Panc1 (cell line): ENCODE results near the gene TLCD1. TPM values are rescaled to one million over a fixed set of nuclear protein-coding genes. Genes with fewer than 3 reads are reported as not detected.

ENCODE experiments used
- ATAC-seq: fragments of 200-7000 bp; cut with Tn5 transposase; 2 replicates; pipeline ENCODE4 v1.9.1; 2020; ENCODE audit warnings: mild to moderate bottlenecking, moderate library complexity
- BruUV-seq: library from RNA; stranded (reverse); fragments of 400-500 nt; replicated peaks from 2 replicates; lab custom pipeline; 2021; lab: Mats Ljungman, UMichigan
- CTCF ChIA-PET: fragments of 300-600 bp; sonication (Branson Sonifier 250); formaldehyde crosslinking; loops from one replicate; lab custom pipeline; 2022; ENCODE audit warnings: antibody characterized with exemption; lab: Charles Lee
- POLR2A ChIA-PET: fragments of 300-600 bp; sonication (Branson Sonifier 250); formaldehyde crosslinking; loops from one replicate; lab custom pipeline; 2022; ENCODE audit warnings: antibody characterized with exemption; lab: Charles Lee
- DNase-seq: peaks from one replicate; pipeline ENCODE4 v3.0.0-alpha.2; 2010; ENCODE audit warnings: low read depth, low spot score
- H3K27ac ChIP-seq: 2 replicates; pipeline ENCODE4 v1.5.1; 2011; ENCODE audit warnings: mild to moderate bottlenecking, low read length, inconsistent platforms
- H3K27me3 ChIP-seq: fragments of 200-500 bp; sonication (Bioruptor generic); 2 replicates; pipeline ENCODE4 v1.6.0; 2014; ENCODE audit warnings: low read length, inconsistent platforms; ENCODE audit not compliant: control insufficient read depth, insufficient read depth
- H3K36me3 ChIP-seq: fragments of 200-500 bp; sonication (Bioruptor generic); 2 replicates; pipeline ENCODE4 v1.5.1; 2014; ENCODE audit warnings: inconsistent platforms, mild to moderate bottlenecking, low read length, moderate library complexity; ENCODE audit not compliant: control insufficient read depth, insufficient read depth
- H3K4me1 ChIP-seq: 2 replicates; pipeline ENCODE4 v1.5.1; 2011; ENCODE audit warnings: inconsistent platforms, mild to moderate bottlenecking, low read length, moderate library complexity; ENCODE audit not compliant: control insufficient read depth, insufficient read depth
- H3K4me3 ChIP-seq, 2 experiments: 2 replicates each; pipeline ENCODE4 v1.5.1; 2011 to 2012; ENCODE audit warnings: low read depth in 2 of 2, low read length in 2 of 2, mild to moderate bottlenecking in 2 of 2, inconsistent platforms in 1 of 2, moderate library complexity in 1 of 2
- H3K9me3 ChIP-seq: fragments of 200-500 bp; sonication (Bioruptor generic); 2 replicates; pipeline ENCODE4 v1.5.1; 2014; ENCODE audit warnings: low read depth, mild to moderate bottlenecking, inconsistent platforms, low read length, moderate library complexity; ENCODE audit not compliant: control insufficient read depth, insufficient read depth
- POLR2AphosphoS5 ChIP-seq: IDR thresholded peaks from 2 replicates; pipeline ENCODE4 v1.6.1; 2012; ENCODE audit warnings: mild to moderate bottlenecking, low read depth, low read length, moderate library complexity
- SIN3A ChIP-seq: IDR thresholded peaks from 2 replicates; pipeline ENCODE4 v1.6.1; 2012; ENCODE audit warnings: low read depth, mild to moderate bottlenecking, low read length, moderate library complexity, borderline replicate concordance; ENCODE audit not compliant: insufficient read depth
- TCF7L2 ChIP-seq: IDR thresholded peaks from 2 replicates; pipeline ENCODE4 v1.6.1; 2011; ENCODE audit warnings: mild to moderate bottlenecking, low read depth, low read length, inconsistent platforms
- in situ Hi-C: cut with HindIII; loops from 2 replicates; pipeline ENCODE4 v1.10.0; 2016; ENCODE audit warnings: low sequenced_read_pairs, low pct_unique_long_range_greater_than_20kb
- intact Hi-C: fragments of 100-400 bp; cut with micrococcal nuclease; formaldehyde crosslinking; loops from one replicate; pipeline ENCODE4 v1.10.0; 2022; ENCODE audit not compliant: unreplicated experiment
- total RNA-seq: library from RNA; stranded (reverse); gene quantifications from one replicate; pipeline ENCODE4 v1.2.1, GENCODE V29; 2021; ENCODE audit not compliant: unreplicated experiment
- TF ChIP-seq, protein P1 (sequence below): fragments of 450-650 bp; IDR thresholded peaks from 2 replicates; pipeline ENCODE4 v1.5.1; 2017; ENCODE audit warnings: mild to moderate bottlenecking
- TF ChIP-seq, protein P2 (sequence below), 2 experiments: IDR thresholded peaks; 2 replicates each; pipeline ENCODE4 v1.6.1; 2011 to 2012; ENCODE audit warnings: low read depth in 2 of 2, control low read depth in 1 of 2, low read length in 1 of 2, mild to moderate bottlenecking in 1 of 2, moderate library complexity in 1 of 2; ENCODE audit not compliant: insufficient read depth in 1 of 2

The TLCD1 gene
- total RNA-seq, 1 experiment from 2014 or later = 55.7 TPM

DNA sequence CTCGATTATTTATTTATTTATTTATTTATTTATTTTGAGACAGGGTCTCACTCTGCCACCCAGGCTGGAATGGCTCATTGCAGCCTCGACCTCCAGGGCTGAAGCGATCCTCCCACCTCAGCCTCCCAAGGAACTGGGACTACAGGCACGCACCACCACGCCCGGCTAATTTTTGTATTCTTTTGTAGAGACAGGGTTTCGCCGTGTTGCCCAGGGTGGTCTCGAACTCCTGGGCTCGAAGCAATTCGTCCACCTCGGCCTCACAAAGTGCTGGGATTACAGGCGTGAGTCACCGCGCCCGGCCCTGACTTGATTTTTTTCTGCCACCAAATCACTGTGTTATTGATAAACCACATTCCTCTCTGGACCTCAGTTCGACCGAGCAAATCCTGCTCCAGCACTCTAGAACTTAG, 7.0 kb downstream of the TLCD1 start:
- H3K9me3 ChIP-seq = no peaks in the 10 kb centered on the region
- in situ Hi-C loops = no loop called here
- ATAC-seq (peak; percentile 1), DNase-seq (no peak)
- peaks cover 48% of the 10 kb centered on the region for H3K4me1 ChIP-seq
- H3K4me3 ChIP-seq = peak overlapping the region; percentile 58 to 88
- peaks cover 32% of the 10 kb centered on the region for H3K36me3 ChIP-seq
- ChIA-PET POLR2A (interaction anchor here (0.6 to 1.6 kb wide), 6 partner anchors 8 to 137 kb away, joined by 3 to 39 read pairs (median 4); partner anchors contain the start of genes BLTP2 and PROCA1), CTCF (interaction anchor here (0.6 to 1.0 kb wide), 5 partner anchors 9 to 543 kb away, joined by 3 to 11 read pairs (median 3); no protein-coding TSS in a partner anchor)
- H3K27ac ChIP-seq = peak overlapping the region; percentile 99
- intact Hi-C loops = no loop called here
- H3K27me3 ChIP-seq = no peaks in the 10 kb centered on the region
- BruUV-seq = no TSS peak
- TF ChIP-seq SIN3A = no peak
- TF ChIP-seq, protein P1, sequence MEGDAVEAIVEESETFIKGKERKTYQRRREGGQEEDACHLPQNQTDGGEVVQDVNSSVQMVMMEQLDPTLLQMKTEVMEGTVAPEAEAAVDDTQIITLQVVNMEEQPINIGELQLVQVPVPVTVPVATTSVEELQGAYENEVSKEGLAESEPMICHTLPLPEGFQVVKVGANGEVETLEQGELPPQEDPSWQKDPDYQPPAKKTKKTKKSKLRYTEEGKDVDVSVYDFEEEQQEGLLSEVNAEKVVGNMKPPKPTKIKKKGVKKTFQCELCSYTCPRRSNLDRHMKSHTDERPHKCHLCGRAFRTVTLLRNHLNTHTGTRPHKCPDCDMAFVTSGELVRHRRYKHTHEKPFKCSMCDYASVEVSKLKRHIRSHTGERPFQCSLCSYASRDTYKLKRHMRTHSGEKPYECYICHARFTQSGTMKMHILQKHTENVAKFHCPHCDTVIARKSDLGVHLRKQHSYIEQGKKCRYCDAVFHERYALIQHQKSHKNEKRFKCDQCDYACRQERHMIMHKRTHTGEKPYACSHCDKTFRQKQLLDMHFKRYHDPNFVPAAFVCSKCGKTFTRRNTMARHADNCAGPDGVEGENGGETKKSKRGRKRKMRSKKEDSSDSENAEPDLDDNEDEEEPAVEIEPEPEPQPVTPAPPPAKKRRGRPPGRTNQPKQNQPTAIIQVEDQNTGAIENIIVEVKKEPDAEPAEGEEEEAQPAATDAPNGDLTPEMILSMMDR = no peak
- TF ChIP-seq POLR2AphosphoS5 = no peak
- no peak for TF ChIP-seq TCF7L2
- TF ChIP-seq, protein P2, sequence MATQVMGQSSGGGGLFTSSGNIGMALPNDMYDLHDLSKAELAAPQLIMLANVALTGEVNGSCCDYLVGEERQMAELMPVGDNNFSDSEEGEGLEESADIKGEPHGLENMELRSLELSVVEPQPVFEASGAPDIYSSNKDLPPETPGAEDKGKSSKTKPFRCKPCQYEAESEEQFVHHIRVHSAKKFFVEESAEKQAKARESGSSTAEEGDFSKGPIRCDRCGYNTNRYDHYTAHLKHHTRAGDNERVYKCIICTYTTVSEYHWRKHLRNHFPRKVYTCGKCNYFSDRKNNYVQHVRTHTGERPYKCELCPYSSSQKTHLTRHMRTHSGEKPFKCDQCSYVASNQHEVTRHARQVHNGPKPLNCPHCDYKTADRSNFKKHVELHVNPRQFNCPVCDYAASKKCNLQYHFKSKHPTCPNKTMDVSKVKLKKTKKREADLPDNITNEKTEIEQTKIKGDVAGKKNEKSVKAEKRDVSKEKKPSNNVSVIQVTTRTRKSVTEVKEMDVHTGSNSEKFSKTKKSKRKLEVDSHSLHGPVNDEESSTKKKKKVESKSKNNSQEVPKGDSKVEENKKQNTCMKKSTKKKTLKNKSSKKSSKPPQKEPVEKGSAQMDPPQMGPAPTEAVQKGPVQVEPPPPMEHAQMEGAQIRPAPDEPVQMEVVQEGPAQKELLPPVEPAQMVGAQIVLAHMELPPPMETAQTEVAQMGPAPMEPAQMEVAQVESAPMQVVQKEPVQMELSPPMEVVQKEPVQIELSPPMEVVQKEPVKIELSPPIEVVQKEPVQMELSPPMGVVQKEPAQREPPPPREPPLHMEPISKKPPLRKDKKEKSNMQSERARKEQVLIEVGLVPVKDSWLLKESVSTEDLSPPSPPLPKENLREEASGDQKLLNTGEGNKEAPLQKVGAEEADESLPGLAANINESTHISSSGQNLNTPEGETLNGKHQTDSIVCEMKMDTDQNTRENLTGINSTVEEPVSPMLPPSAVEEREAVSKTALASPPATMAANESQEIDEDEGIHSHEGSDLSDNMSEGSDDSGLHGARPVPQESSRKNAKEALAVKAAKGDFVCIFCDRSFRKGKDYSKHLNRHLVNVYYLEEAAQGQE (IDR thresholded peaks at IDR 0.05; ENCODE audit: insufficient read depth in 1 of 2, low read depth in 2 of 2, low read length in 1 of 2) = no peak

DNA sequence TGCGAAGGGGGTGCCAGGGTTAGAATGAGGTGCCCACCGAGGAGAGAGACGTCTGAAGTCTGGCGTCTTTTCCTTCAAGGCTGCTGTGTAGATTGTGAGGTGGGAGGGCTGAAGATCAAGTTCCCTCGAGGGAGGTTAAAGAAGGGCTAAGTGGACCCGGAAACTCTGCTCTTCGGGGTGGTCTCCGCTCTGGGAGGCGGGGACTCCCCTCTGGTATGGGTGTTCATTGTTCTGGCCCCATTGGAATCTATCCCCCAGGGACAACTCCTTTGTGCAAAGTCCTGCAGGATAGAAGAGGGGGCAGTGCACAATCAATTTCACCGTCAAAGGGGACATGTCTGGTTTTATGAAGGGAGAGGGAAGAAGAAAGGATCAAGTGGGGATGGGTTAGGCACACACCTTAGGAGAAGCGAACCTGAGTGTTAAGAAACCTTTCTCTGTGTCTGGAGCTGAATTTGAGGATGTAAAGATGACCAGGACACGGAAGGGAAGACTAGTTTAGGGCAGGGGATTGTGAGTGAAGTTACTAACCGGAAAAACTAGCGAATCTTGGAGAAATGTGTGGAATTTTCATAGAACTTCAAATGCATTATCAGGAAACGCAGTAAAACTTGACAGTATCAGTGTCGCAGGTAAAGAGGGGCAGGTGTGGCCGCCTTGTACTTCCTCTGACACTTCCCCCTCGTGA, 7.6 kb downstream of the TLCD1 start:
- no peak for ATAC-seq
- intact Hi-C loops = no loop called here

More for the DNA sequence above, 7.6 kb downstream of the TLCD1 start:
- Histone ChIP-seq H3K27ac (peak overlapping the region; percentile 99), H3K9me3 (no peaks in the 10 kb centered on the region), H3K27me3 (no peaks in the 10 kb centered on the region), H3K4me1 (peaks cover 42% of the 10 kb centered on the region), H3K4me3 (peak overlapping the region; percentile 58 to 88), H3K36me3 (peaks cover 29% of the 10 kb centered on the region)
- in situ Hi-C loops = no loop called here
- no peak for DNase-seq
- TF ChIP-seq POLR2AphosphoS5 = no peak; the same call in 1 of the 2 replicates
- no peak for TF ChIP-seq TCF7L2
- TF ChIP-seq, protein P1 = no peak
- no peak for TF ChIP-seq SIN3A
- TF ChIP-seq, protein P2 (IDR thresholded peaks at IDR 0.05; ENCODE audit: insufficient read depth in 1 of 2, low read depth in 2 of 2, low read length in 1 of 2) = no peak
- BruUV-seq = no TSS peak
- POLR2A ChIA-PET = interaction anchor here (1.3 kb wide), 1 partner anchor 74 kb away, joined by 4 read pairs; the partner anchor contains the start of gene BLTP2
- CTCF ChIA-PET = no interaction called here
